Hepatocyte (in vitro differentiated cells): ENCODE measurements around the gene HSDL2. TPM values are rescaled to one million over a fixed set of nuclear protein-coding genes. Genes with fewer than 3 reads are reported as not detected.

Experiments used
- DNase-seq: peaks from one replicate; pipeline ENCODE4 v3.0.0-alpha.2; 2016; ENCODE audit warnings: low spot score
- H2AFZ ChIP-seq: fragments of 200-600 bp; sonication (generic); 2 replicates; pipeline ENCODE4 v1.6.0; 2016; ENCODE audit warnings: antibody characterized with exemption, mild to moderate bottlenecking
- H3K27ac ChIP-seq: fragments of 200-600 bp; sonication (generic); 2 replicates; pipeline ENCODE4 v1.5.1; 2016; ENCODE audit warnings: mild to moderate bottlenecking
- H3K27me3 ChIP-seq: fragments of 200-600 bp; sonication (generic); 2 replicates; pipeline ENCODE4 v1.6.1; 2016
- H3K36me3 ChIP-seq: fragments of 200-600 bp; sonication (generic); replicated peaks from 2 replicates; pipeline ENCODE4 v1.5.1; 2016; ENCODE audit warnings: low read depth; ENCODE audit not compliant: insufficient read depth
- H3K4me1 ChIP-seq: fragments of 200-600 bp; sonication (generic); 2 replicates; pipeline ENCODE4 v1.5.1; 2016; ENCODE audit warnings: mild to moderate bottlenecking, moderate library complexity; ENCODE audit not compliant: insufficient read depth
- H3K4me2 ChIP-seq: fragments of 200-600 bp; sonication (generic); 2 replicates; pipeline ENCODE4 v1.6.0; 2016
- H3K4me3 ChIP-seq: fragments of 200-600 bp; sonication (generic); 2 replicates; pipeline ENCODE4 v1.5.1; 2016; ENCODE audit warnings: mild to moderate bottlenecking
- H3K79me2 ChIP-seq: fragments of 200-600 bp; sonication (generic); 2 replicates; pipeline ENCODE4 v1.6.0; 2017; ENCODE audit warnings: mild to moderate bottlenecking
- H3K9me2 ChIP-seq: fragments of 200-600 bp; sonication (generic); replicated peaks from 2 replicates; pipeline ENCODE4 v1.6.0; 2017; ENCODE audit warnings: mild to moderate bottlenecking; ENCODE audit not compliant: insufficient read depth
- H3K9me3 ChIP-seq: fragments of 200-600 bp; sonication (generic); 2 replicates; pipeline ENCODE4 v1.5.1; 2016; ENCODE audit warnings: low read depth, mild to moderate bottlenecking
- H4K20me1 ChIP-seq: fragments of 200-600 bp; sonication (generic); 2 replicates; pipeline ENCODE4 v1.6.0; 2016; ENCODE audit warnings: mild to moderate bottlenecking; ENCODE audit not compliant: insufficient read depth, poor library complexity, severe bottlenecking
- EZH2 ChIP-seq: fragments of 200-600 bp; sonication (generic); IDR thresholded peaks from 2 replicates; pipeline ENCODE4 v1.6.1; 2016; ENCODE audit warnings: antibody characterized with exemption, mild to moderate bottlenecking, borderline replicate concordance
- EZH2phosphoT487 ChIP-seq: fragments of 200-600 bp; sonication (generic); IDR thresholded peaks from one replicate; pipeline ENCODE4 v1.6.1; 2018; ENCODE audit warnings: antibody characterized with exemption, mild to moderate bottlenecking, low read depth, moderate library complexity; ENCODE audit not compliant: unreplicated experiment, severe bottlenecking
- WGBS: methylation state at CpG from one replicate; pipeline ENCODE4 v1.1.6; 2016; ENCODE audit warnings: low lambda C conversion rate; ENCODE audit errors: missing lambda C conversion rate; 5-methylcytosine and 5-hydroxymethylcytosine counted together
- polyA plus RNA-seq: library from polyadenylated mRNA; unstranded; fragments of >200 nt; fragmentation: Nextera tagmentation; extraction: Ambion mirVana; gene quantifications from 2 replicates; pipeline ENCODE4 v1.2.1, GENCODE V29; 2016
- total RNA-seq: library from RNA; depleted of rRNA; stranded (reverse); fragments of >200 nt; gene quantifications from 2 replicates; pipeline ENCODE4 v1.2.3, GENCODE V29; 2014
- TF ChIP-seq, protein P1 (sequence below): fragments of 200-600 bp; sonication (generic); IDR thresholded peaks from 2 replicates; pipeline ENCODE4 v1.5.1; 2016; ENCODE audit warnings: antibody characterized with exemption, mild to moderate bottlenecking; ENCODE audit not compliant: poor library complexity

HSDL2 gene
- total and polyA plus RNA-seq, 2 experiments from 2014 or later = 50.0 to 97.3 TPM

DNA sequence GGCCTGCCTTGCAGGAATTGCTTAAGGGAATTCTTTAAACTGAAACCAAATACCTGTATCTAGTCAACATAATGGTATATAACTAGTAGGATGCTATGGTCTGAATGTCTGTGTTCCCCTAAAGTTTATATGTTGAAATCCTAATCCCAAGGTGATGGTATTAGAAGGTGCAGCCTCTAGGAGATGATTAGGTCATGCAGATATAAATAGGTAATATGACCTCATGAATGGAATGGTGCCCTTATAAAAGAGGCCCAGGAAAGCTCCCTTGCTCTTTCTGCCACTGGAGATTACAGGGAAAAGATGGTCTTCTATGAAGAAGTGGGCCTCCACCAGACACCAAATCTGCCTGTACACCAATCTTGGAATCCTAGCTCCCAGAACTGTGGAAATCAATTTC is 99.3 kb downstream of the HSDL2 start:
- H3K27me3 ChIP-seq = no peaks in the 10 kb centered on the region
- H3K9me2 ChIP-seq = no peaks in the 10 kb centered on the region
- DNase-seq = no peak
- no peak overlapping the region for H3K27ac ChIP-seq
- H4K20me1 ChIP-seq = no peaks in the 10 kb centered on the region
- H2AFZ ChIP-seq = no peak overlapping the region
- H3K4me1 ChIP-seq = no peaks in the 10 kb centered on the region
- no peak overlapping the region for H3K4me3 ChIP-seq
- no peak overlapping the region for H3K4me2 ChIP-seq
- peaks cover 4% of the 10 kb centered on the region for H3K9me3 ChIP-seq
- no peaks in the 10 kb centered on the region for H3K79me2 ChIP-seq
- H3K36me3 ChIP-seq = no peaks in the 10 kb centered on the region
- TF ChIP-seq EZH2phosphoT487 (no peak), EZH2 (no peak)
- TF ChIP-seq, protein P1, sequence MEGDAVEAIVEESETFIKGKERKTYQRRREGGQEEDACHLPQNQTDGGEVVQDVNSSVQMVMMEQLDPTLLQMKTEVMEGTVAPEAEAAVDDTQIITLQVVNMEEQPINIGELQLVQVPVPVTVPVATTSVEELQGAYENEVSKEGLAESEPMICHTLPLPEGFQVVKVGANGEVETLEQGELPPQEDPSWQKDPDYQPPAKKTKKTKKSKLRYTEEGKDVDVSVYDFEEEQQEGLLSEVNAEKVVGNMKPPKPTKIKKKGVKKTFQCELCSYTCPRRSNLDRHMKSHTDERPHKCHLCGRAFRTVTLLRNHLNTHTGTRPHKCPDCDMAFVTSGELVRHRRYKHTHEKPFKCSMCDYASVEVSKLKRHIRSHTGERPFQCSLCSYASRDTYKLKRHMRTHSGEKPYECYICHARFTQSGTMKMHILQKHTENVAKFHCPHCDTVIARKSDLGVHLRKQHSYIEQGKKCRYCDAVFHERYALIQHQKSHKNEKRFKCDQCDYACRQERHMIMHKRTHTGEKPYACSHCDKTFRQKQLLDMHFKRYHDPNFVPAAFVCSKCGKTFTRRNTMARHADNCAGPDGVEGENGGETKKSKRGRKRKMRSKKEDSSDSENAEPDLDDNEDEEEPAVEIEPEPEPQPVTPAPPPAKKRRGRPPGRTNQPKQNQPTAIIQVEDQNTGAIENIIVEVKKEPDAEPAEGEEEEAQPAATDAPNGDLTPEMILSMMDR = no peak

- no peaks in the 10 kb centered on the region for H3K9me3 ChIP-seq
- H3K9me2 ChIP-seq = no peaks in the 10 kb centered on the region
- WGBS = 94% methylated on average over 2 of the region's 2 CpGs
- peaks cover 15% of the 10 kb centered on the region for H3K4me1 ChIP-seq
- no peaks in the 10 kb centered on the region for H3K36me3 ChIP-seq
- DNase-seq = no peak
- H3K4me2 ChIP-seq = no peak overlapping the region
- no peaks in the 10 kb centered on the region for H4K20me1 ChIP-seq
- H3K27me3 ChIP-seq = no peaks in the 10 kb centered on the region
- no peak overlapping the region for H3K27ac ChIP-seq
- no peak overlapping the region for H2AFZ ChIP-seq
- no peak overlapping the region for H3K4me3 ChIP-seq
- TF ChIP-seq EZH2phosphoT487 (no peak), EZH2 (no peak)
- TF ChIP-seq, protein P1 = no peak
- peaks cover 21% of the 10 kb centered on the region for H3K79me2 ChIP-seq
These were observed 104.7 kb downstream of the HSDL2 start for GRCh38 chr9:112484607-112485006.

DNA sequence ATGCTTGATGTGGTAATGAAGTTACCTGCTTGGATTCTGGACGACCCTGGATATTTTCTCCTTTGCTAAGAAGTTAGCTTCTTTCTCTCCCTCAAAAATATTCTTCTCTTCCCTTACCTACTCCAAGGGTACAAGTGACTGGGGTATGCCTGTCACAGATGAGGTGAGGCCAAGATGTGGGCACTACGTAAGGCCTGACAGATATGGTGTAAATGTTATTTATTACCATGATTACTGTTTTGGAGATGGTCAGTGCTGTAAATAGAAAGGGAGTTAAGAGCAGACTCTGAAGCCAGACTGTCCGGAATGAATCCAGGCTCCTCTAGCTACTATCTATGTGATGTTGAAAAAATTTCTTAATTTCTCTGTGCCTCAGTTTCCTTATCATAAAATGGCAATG is 105.7 kb downstream of the HSDL2 start:
- WGBS = 86% methylated on average over 3 of the region's 3 CpGs
- peak overlapping the region; percentile 69 for H3K4me3 ChIP-seq
- no peaks in the 10 kb centered on the region for H3K9me3 ChIP-seq
- H3K9me2 ChIP-seq = no peaks in the 10 kb centered on the region
- no peaks in the 10 kb centered on the region for H3K27me3 ChIP-seq
- TF ChIP-seq EZH2 (no peak), EZH2phosphoT487 (no peak)
- TF ChIP-seq, protein P1 = no peak
- H3K4me2 ChIP-seq = peak overlapping the region; percentile 87
- H3K4me1 ChIP-seq = peaks cover 22% of the 10 kb centered on the region
- no peaks in the 10 kb centered on the region for H4K20me1 ChIP-seq
- no peaks in the 10 kb centered on the region for H3K36me3 ChIP-seq
- peak overlapping the region; percentile 99 for H2AFZ ChIP-seq
- H3K27ac ChIP-seq = no peak overlapping the region
- no peak for DNase-seq
- H3K79me2 ChIP-seq = peaks cover 27% of the 10 kb centered on the region

DNA sequence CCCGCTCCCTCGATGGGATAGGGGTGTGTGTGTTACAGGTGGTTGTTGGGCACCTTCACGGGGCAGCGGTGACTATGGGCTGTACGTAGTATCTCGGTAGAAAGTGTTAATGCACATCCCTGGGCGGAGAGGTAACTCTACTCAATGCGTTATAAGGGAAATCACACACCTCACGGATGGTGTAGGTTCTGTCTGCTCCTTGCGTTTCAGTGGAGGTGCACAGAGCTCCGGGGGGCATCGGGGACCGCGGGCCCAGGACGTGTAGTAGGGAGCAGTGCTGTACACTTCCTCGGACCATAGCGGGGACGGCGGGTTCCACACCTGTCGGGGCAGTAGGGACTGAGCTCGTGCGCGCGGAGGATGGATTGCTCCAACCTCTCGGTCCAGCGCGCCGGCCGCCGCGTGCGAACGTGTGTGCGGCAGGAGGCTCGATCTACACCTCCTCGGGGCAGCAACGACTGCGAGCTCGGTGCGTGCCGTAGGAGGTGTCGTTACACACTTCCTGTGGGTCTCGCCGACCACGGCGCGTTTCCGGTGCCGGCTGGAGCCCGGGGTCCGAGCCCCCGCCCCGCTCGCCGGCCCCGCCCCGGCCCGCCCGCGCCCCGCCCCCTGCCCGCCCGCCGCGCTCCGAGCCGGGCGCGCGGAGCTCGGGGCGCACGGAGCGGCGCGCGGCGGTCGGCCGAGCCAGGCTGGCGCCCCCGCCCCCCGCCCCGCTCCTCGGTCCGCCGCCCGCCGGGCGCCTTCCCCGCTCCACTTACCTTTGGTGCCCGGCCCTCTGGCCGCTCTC is 106.5 kb downstream of the HSDL2 start, which contains the start of gene KIAA1958:
KIAA1958 (plus strand) TSS at position 607 of the 787 bp plus-strand sequence. CDS start 87,254 bp downstream, outside the sequence.
- H3K4me3 ChIP-seq = peak within 1 kb of the TSS; percentile 69
- peak within 1 kb of the TSS; percentile 99 for H2AFZ ChIP-seq
- TF ChIP-seq EZH2phosphoT487 (no peak), EZH2 (no peak)
- TF ChIP-seq, protein P1 = no peak
- H3K9me2 ChIP-seq = no peaks in the 10 kb centered on the region
- H3K9me3 ChIP-seq = no peaks in the 10 kb centered on the region
- peak within 1 kb of the TSS; percentile 87 for H3K4me2 ChIP-seq
- peaks cover 36% of the 10 kb centered on the region for H3K79me2 ChIP-seq
- WGBS = 2% methylated on average over 46 of the region's 93 CpGs
- H4K20me1 ChIP-seq = no peaks in the 10 kb centered on the region
- peak; percentile 92 for DNase-seq
- peaks cover 30% of the 10 kb centered on the region for H3K4me1 ChIP-seq
- peak within 1 kb of the TSS; percentile 87 for H3K27ac ChIP-seq
- no peaks in the 10 kb centered on the region for H3K27me3 ChIP-seq
- no peaks in the 10 kb centered on the region for H3K36me3 ChIP-seq
